Fibroblast of mammary gland (primary cell): ENCODE data around the gene LRCH2.
"Not testable (repeated sequence)": the region's sequence is repeated elsewhere in the genome, so short reads cannot be mapped to it uniquely, and the experiment has no call there.

Experiments
- DNase-seq: peaks from one replicate; pipeline ENCODE4 v3.0.0-alpha.2; 2010; ENCODE audit warnings: low read depth
- H3K4me3 ChIP-seq: 2 replicates; pipeline ENCODE4 v1.5.1; 2011; ENCODE audit warnings: low read depth, mild to moderate bottlenecking, low read length, moderate library complexity; ENCODE audit not compliant: control insufficient read depth
- TF ChIP-seq, protein P1 (sequence below): conservative IDR thresholded peaks from 2 replicates; pipeline ENCODE4 v1.5.1; 2011; ENCODE audit warnings: low read depth, low read length, inconsistent platforms; ENCODE audit not compliant: control insufficient read depth, insufficient read depth

The LRCH2 gene

DNA sequence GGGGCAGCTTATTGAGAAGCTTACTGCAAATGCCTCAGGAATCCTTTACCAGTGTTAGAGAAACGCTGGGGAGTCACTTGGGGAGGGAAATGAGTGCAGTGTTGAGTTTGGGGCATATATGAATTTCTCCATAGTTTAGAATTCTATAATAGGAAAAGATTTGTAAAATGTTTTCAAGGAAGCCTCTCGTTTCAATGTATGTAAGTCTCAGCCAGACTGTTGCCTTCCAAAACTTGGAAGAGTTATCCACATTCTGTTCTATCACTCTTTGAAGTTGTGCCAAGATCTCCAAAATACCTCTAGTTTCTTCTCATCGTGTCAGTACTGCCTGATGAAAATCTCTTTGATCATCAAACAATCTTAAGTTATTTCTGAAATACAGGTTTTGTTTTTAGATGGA lies 565 bp upstream of the LRCH2 start:
- TF ChIP-seq, protein P1, sequence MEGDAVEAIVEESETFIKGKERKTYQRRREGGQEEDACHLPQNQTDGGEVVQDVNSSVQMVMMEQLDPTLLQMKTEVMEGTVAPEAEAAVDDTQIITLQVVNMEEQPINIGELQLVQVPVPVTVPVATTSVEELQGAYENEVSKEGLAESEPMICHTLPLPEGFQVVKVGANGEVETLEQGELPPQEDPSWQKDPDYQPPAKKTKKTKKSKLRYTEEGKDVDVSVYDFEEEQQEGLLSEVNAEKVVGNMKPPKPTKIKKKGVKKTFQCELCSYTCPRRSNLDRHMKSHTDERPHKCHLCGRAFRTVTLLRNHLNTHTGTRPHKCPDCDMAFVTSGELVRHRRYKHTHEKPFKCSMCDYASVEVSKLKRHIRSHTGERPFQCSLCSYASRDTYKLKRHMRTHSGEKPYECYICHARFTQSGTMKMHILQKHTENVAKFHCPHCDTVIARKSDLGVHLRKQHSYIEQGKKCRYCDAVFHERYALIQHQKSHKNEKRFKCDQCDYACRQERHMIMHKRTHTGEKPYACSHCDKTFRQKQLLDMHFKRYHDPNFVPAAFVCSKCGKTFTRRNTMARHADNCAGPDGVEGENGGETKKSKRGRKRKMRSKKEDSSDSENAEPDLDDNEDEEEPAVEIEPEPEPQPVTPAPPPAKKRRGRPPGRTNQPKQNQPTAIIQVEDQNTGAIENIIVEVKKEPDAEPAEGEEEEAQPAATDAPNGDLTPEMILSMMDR = no peak
- no peak for DNase-seq

DNA sequence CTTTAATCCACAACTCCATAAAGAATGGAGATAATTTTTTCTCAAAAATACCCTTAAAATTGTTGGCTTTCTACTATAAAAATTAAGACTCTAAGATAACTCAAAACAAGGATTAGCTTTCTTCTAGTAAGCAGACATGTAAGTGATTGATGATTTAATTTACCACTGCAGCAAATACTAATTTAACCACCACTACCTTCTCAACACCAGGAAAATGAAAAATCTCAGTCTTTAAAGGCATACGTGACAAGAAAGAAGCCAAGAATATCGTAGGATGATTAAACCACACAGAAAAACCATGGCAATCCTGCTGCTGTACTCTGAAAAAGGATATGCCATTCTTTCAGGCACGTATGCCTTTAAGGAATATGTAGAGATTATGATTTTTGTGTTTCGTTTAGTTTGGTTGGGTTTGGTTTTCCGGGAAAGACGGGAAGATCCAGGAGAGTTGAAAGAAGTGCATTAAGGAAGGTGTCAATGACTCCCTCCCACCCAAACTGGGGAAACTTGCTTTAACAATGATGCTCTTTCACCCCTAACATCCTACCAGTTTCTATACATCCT lies 881 bp downstream of the LRCH2 start:
- peak; percentile 7 for DNase-seq
- H3K4me3 ChIP-seq = peak overlapping the region; percentile 63

More for the DNA sequence above, 565 bp upstream of the LRCH2 start:
- H3K4me3 ChIP-seq = peak overlapping the region; percentile 63

DNA sequence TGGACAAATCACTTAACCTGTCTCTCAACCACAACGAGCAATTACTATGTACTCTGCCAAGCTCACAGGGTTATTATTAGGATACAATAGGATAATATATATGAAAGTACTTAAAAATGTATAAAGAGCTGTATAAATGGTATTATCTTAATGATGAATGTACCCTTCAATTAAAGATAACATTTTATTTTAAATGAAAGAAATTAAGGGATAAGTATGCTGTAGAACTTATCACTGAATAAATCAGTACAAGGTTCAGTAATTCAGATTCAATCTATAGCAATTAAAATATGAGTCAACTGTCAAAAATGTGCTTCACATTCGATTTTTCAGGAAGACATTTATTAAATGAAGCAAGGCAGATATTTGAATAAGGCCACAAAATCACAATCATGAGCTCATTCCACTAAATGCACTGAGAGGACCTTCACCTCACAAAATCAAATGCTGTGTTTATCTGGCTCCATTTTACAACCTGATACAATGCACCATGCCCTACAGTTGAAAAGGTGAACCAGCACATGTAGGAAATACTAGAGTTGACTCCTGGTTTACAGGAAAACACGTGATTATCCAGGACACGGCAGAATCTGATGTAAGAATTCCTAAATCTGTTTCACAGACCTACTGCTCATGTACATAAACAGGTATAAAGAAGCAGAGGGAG lies 4.4 kb downstream of the LRCH2 start:
- TF ChIP-seq, protein P1 = no peak
- no peak overlapping the region for H3K4me3 ChIP-seq
- DNase-seq = no peak

More for the DNA sequence above, 881 bp downstream of the LRCH2 start:
- TF ChIP-seq, protein P1 = no peak

DNA sequence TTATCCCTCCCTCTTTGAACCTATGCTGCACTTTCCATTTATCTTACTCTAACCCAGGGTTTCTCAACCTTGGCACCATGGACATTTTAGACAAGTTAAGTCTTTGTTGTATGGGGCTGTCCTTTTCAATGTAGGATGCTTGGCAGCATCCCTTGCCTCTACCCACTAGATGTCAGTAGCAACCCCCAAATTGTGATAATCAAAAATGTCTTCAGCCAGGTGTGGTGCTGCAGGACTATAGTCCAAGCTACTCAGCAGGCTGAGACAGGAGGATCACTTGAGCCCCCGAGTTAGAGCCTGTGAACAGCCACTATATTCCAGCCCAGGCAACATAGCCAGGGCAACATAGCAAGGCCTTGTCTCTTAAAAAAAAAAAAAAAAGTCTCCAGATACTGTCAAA lies 7.0 kb downstream of the LRCH2 start:
- peak; percentile 27 for DNase-seq
- TF ChIP-seq, protein P1 = peak; percentile 40
- no peak overlapping the region for H3K4me3 ChIP-seq

DNA sequence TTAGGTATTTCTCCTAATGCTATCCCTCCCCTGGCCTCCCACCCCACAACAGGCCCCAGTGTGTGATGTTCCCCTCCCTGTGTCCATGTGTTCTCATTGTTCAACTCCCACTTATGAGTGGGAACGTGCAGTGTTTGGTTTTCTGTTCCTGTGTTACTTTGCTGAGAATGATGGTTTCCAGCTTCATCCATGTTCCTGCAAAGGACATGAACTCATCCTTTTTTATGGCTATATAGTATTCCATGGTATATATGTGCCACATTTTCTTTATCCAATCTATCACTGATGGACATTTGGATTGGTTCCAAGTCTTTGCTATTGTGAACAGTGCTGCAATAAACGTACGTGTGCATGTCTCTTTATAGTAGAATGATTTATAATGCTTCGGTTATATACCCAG lies 16.6 kb downstream of the LRCH2 start:
- H3K4me3 ChIP-seq, DNase-seq: not testable (repeated sequence)

DNA sequence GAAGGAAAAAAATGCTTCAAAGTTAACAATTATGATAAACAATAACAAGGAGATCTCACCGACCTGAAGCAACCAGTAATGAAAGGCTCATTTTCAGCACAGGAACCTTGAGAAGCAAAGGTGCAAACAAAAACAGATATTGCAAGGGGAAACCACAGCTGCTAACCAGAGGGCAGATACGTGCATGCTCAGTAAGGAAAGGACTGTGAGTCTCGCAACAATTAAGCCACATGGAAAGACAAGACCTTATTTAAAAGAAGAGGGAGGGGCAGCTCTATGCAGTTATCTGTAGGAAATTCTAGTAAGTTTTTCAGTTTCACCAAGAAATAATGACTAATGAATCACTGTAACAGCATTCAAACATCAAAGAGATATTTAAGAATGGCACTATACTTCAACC lies 19.3 kb downstream of the LRCH2 start:
- no peak overlapping the region for H3K4me3 ChIP-seq
- DNase-seq = no peak
- TF ChIP-seq, protein P1 = no peak

DNA sequence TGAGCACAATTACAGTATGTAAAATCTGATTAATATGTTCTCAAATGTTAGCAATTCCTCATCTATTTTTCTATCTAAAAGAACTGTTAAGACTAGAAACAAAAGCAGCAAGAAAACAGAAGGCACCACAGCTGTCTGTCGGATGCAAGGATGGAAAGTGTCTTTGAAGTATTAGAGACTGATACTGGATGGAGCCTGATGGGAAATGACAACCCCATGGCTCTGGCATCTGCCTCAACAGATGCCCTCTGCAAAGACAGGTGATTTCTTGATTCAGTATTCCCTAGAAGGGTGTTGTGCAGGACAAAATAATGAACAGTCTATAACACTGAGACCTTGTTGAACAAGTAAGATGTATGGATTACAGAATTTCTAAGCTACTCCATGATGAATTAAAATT lies 19.7 kb downstream of the LRCH2 start:
- TF ChIP-seq, protein P1 = no peak
- DNase-seq = no peak
- no peak overlapping the region for H3K4me3 ChIP-seq

DNA sequence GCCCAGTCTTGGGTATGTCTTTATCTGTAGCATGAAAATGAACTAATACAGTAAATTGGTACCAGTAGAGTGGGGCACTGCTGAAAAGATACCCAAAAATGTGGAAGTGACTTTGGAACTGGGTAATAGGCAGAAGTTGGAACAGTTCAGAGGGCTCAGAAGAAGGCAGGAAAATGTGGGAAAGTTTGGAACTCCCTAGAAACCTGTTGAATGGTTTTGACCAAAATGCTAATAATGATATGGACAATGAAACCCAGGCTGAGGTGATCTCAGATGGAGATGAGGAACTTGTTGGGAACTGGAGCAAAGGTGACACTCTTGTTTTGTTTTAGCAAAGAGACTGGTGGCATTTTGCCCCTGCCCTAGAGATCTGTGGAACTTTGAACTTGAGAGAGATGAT lies 24.3 kb downstream of the LRCH2 start:
- DNase-seq, H3K4me3 ChIP-seq: not testable (repeated sequence)
